OCI-LY3 (cell line): ENCODE measurements around the gene ADRB1.

Source experiments
- EZH2phosphoT487 ChIP-seq: fragments of 200-600 bp; shearing (Covaris generic); IDR thresholded peaks from 2 replicates; pipeline ENCODE4 v1.6.1; 2018; ENCODE audit warnings: antibody characterized with exemption, mixed run types, low read depth
- TF ChIP-seq, protein P1 (sequence below): fragments of 200-600, 300-600 bp; sonication (generic); IDR thresholded peaks from 2 replicates; pipeline ENCODE4 v1.5.1; 2014; ENCODE audit warnings: antibody characterized with exemption, low read length, low read depth

DNA sequence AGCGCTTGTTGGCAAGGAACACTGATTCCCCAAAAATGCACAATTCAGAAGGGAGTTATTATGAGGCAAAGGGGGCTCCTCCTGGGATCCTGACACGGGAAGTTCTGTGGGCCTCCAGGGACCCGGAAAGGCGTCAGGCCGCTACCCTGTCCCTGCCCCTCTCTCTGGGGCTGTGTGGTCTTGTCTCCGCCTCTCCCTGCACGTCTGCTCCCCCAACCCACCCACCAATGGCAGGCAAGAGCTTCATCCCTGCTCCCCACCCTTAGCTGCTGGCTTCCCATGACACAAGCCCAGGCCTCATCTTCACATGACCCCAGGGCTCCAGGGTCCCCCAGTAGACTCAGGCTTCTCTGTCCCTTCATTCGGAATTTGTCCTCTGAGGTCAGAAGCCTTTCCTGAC is 31.0 kb upstream of the ADRB1 start:
- TF ChIP-seq, protein P1, sequence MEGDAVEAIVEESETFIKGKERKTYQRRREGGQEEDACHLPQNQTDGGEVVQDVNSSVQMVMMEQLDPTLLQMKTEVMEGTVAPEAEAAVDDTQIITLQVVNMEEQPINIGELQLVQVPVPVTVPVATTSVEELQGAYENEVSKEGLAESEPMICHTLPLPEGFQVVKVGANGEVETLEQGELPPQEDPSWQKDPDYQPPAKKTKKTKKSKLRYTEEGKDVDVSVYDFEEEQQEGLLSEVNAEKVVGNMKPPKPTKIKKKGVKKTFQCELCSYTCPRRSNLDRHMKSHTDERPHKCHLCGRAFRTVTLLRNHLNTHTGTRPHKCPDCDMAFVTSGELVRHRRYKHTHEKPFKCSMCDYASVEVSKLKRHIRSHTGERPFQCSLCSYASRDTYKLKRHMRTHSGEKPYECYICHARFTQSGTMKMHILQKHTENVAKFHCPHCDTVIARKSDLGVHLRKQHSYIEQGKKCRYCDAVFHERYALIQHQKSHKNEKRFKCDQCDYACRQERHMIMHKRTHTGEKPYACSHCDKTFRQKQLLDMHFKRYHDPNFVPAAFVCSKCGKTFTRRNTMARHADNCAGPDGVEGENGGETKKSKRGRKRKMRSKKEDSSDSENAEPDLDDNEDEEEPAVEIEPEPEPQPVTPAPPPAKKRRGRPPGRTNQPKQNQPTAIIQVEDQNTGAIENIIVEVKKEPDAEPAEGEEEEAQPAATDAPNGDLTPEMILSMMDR: no peak
- no peak for TF ChIP-seq EZH2phosphoT487
